GM12892 (cell line): ENCODE measurements around the gene NKD1.

Experiments
- POLR2A ChIP-seq: IDR thresholded peaks from 2 replicates; pipeline ENCODE4 v1.6.1; 2011; ENCODE audit warnings: low read depth, low read length, control low read depth
- TAF1 ChIP-seq: IDR thresholded peaks from 2 replicates; pipeline ENCODE4 v1.6.1; 2011; ENCODE audit warnings: low read depth, mild to moderate bottlenecking, control low read depth, low read length, borderline replicate concordance

- TF ChIP-seq POLR2A: no peak
- TF ChIP-seq TAF1: no peak
These were observed 131.1 kb downstream of the NKD1 start for GRCh38 chr16:50679266-50679665.
